HG03066 (cell line): ENCODE data around the gene BRSK2.
"Not testable (repeated sequence)": the region's sequence is repeated elsewhere in the genome, so short reads cannot be mapped to it uniquely, and the experiment has no call there.

Experiments used
- ATAC-seq: cut with Tn5 transposase; IDR thresholded peaks from one replicate; pipeline ENCODE4 v1.9.1; 2021; ENCODE audit warnings: low read depth; ENCODE audit not compliant: unreplicated experiment

The BRSK2 gene

DNA sequence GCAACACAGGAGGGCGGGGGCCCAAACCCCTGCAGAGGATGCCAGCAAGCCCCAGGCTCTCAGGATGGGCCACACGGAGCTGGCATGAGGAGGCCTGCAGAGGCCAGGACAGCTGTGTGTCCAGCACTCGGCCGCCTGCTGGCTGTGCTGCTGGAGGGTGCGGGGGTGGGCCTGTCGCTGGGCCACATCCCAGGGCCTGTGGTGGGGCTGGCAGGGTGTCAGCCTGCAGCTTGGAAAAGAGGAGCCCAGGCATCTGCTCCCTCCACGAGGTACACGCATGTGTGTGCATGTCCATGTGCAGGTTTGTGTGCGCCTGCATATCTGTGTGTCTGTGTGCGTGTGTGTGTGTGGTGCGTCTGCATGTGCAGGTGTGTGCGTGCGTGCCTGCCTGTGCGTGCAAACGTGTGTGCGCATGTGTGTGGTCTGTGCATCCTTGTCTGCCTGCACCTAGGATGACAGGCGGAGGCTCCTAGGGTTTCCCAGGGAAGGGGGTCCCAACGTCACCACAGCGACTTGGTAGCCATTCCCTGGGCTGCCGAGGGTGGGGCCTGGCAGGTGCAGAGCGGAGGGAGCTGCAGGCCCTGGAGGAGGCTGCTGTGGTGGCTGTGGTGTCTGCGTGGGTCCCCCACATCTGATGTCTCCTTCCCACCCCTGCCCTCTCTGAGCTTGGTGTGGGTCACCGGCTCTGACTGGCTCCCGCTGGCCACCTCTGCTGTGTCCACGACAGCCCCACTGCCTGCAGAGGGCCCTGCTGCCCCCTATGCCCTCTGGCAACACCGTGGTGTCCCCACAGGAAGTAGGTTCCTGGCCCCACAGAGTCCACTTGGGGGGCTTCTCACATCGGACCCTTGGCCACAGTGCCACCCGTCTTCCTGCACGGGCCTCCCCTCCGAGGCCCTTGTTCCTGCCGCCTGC, 17.1 kb downstream of the BRSK2 start:
- ATAC-seq, result no peak

DNA sequence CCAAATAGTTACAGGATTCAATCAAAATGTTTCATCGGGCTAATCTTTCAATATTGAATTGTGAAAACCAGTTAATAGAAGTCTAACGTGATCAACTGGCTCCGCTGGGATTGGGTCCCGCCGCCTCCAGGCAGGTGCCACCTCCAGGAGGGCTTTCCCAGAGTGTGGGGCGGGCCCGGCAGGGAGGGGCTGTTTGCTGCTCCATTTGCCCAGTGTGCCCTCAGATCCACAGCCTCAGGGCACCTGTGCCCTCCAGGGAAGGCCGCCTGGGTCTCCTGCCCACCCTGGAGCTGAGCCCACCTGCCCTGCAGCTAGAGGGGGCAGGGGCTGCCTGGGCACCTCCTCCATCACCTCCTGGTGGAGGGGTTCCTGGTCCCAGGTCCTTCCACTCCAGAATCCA, 17.9 kb downstream of the BRSK2 start:
- no peak for ATAC-seq

DNA sequence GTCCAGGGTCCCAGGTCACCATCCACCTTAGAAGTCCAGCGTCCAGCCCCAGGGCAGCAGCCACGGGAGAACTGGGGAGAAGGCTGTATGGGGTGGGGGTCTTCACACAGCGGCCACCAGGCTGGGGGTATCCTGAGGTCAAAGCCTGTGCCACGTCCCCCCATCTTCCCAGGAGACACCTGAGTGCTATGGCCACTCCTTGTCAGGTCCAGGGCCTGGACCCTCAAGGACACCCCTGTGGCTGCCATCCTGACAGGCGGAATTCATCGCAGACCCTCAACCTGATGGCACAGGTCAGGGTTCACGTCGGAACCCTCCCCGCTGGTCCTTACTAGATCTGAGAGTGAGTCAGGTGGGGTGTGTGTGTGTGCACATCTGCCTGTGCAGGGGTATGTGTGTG, 18.6 kb downstream of the BRSK2 start:
- no peak for ATAC-seq

DNA sequence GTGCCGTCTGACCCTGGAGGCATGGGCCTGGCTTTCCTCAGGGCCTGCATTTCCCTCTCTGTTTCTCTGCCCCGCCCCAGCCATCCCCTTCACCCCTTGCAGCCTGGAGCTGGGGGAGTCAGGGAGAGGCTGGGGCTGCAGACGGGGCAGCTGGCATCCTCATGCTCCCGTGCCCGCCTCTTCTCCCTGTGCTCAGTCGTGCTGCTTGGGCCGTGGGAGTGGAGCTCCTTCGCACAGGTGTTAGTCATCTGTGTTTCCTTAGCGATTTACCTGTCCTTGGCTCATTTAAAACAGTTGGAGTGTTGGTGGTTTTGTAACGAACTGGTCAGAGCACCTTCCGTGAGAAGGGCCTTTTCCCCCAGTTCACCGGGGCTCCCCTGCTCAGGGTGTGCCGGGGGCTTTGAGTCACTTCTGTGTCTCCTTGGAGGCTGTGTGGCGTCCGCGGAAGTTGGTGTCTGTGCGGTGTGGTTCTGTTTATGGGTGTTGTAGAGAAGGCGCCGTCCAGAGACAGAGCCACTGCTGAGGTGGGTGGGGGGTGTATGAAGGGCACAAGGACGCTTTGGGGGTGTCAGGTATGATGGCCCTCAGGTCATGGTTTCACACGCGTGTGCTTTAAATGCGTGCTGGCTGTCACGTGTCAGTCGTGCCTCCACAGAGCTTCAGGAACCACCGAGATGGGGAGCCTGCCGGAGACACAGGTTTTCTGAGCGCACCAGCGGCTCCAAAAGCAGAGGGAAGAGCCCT, 19.5 kb downstream of the BRSK2 start:
- no peak for ATAC-seq

DNA sequence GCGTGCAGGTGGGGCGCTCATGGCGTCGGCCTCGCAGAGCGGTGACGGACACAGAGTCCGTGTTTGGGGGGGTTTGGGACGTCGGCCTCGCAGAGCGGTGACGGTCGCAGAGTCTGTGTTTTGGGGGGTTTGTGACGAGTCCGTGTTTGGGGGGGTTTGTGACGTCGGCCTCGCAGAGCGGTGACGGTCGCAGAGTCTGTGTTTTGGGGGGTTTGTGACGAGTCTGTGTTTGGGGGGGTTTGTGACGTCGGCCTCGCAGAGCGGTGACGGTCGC, 20.1 kb downstream of the BRSK2 start:
- not testable (repeated sequence) for ATAC-seq

DNA sequence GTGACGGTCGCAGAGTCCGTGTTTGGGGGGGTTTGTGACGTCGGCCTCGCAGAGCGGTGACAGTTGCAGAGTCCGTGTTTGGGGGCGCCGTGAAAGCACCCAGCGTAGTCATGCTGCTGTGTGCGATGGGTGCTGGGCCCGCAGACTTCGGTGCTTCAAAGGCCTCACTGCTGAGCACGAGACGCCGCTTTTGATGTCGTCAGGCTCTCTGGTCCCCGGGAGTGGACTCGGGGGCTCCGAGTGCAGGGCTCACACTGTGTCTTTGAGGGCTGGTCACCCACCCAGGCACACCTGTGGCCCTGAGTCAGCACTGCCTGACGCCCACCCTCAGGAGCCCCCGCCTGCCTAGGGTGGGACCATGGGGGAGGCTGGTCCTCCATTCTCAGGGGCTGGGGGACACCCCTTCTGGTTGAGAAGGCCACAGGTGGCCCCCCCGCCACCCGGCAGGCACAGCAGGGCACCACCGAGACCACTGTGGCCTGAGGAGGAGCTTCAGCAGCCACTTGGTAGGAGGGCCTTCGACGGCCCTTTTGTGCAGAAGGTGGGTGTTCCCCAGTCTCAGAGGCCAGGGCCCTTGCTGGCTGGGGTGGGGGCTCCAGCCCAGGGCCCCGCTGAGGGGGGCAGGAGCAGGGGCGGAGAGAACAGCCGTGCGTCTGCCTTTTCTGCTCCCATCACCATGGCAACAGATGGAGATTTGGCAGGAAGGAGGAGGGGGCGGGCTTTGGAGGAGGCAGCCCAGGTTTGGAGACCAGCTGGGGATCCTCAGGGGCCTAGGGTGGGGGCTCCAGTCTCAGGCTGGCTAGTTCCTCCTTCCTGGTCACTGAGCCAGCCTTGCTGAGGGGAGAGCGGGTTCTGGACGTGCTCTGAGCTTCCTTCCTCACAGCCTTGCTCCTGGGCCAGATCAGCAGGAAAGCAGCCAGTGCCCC, 20.9 kb downstream of the BRSK2 start:
- no peak for ATAC-seq

DNA sequence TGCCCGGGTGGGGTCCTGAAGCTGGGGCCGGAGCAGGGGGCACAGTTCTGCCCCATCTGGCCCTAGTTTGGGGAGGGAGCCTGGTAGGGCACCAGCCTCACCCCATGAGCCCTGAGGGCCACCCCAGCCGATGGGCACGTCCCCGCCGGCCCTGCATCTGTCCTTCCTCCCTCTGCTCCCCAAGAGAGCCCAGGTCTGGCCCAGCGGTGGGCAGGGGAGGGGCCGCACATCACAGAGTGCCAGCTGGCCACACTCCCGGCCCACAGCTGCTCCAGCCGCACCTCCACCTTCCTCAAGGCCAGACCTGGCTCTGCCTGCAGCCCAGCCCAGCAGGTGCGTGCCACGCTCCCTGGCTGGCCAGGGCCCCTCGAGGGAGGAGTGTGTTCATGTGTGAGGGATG, 21.6 kb downstream of the BRSK2 start:
- ATAC-seq, result no peak

DNA sequence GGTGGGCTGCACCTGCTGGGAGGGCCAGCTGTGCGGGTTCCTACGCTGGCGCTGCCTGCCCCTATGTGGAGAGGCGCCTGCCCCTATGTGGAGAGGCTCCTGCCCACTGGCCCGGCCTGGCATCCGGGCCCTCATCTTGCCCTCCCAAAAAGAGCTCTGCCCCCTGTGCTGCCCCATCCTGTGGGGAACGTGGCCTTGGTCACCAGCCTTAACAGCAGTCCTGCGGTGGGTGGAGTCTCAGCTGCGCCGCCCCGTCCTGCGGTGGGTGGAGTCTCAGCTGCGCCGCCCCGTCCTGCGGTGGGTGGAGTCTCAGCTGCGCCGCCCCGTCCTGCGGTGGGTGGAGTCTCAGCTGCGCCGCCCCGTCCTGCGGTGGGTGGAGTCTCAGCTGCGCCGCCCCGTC, 22.0 kb downstream of the BRSK2 start:
- not testable (repeated sequence) for ATAC-seq

DNA sequence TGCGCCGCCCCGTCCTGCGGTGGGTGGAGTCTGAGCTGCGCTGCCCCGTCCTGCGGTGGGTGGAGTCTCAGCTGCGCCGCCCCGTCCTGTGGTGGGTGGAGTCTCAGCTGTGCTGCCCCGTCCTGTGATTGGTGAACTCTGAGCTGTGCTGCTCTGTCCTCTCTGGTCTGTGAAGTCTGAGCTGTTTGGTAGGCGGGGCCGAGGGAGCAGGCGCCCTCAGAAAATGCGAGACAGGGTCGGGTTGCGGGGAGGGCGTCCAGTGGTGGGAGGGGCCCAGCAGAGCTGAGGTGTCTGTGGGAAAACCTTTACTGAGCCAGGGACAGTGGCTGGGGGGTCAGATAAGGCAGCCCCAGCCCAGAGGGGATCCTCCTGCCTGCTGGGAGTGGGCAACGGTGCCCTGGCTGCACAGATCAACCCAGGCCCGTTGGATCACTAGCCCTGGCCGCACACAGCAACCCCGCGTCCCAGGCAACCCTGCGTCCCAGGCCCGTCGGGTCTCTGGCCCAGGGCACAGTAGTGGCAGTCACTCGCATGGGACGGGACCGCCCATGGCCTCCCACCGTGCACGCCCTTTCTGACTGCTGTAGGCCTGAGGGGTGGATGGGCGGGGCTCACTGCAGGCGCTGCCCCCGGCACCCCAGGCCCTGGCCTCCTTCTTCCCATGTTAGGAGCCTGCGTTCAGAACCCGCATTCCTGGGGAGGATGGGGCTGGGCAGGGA, 22.8 kb downstream of the BRSK2 start:
- ATAC-seq, result no peak

GRCh38 chr11:1414650-1415049, 24.9 kb downstream of the BRSK2 start:
- ATAC-seq, result no peak

GRCh38 chr11:1415631-1416030, 25.9 kb downstream of the BRSK2 start:
- no peak for ATAC-seq

- not testable (repeated sequence) for ATAC-seq
Measured at GRCh38 chr11:1418192-1418795, 28.6 kb downstream of the BRSK2 start.

DNA sequence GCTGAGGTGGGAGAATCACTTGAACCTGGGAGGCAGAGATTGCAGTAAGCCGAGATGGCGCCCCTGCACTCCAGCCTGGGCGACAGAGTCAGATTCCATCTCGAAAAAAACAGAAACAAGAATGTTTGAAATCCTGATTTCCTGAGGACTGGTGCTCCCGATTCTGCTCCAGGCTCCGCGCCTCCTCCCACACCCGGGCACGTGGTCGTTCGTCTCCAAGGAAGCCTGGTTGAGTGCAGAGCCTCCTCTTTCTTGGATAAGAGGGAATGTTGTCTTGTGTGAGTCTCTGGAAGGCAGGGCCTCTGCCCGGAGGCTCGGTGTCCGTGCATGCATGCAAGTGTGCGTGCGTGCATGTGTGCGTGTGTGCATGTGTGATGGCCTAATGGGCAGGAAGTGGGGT, 30.1 kb downstream of the BRSK2 start:
- no peak for ATAC-seq

GRCh38 chr11:1421291-1421690, 31.6 kb downstream of the BRSK2 start:
- ATAC-seq, result no peak

- ATAC-seq, result no peak
Measured at GRCh38 chr11:1422481-1422880, 32.7 kb downstream of the BRSK2 start.

- ATAC-seq, result no peak
Measured at GRCh38 chr11:1422981-1423380, 33.2 kb downstream of the BRSK2 start.

- not testable (repeated sequence) for ATAC-seq
Measured at GRCh38 chr11:1423406-1423805, 33.7 kb downstream of the BRSK2 start.

DNA sequence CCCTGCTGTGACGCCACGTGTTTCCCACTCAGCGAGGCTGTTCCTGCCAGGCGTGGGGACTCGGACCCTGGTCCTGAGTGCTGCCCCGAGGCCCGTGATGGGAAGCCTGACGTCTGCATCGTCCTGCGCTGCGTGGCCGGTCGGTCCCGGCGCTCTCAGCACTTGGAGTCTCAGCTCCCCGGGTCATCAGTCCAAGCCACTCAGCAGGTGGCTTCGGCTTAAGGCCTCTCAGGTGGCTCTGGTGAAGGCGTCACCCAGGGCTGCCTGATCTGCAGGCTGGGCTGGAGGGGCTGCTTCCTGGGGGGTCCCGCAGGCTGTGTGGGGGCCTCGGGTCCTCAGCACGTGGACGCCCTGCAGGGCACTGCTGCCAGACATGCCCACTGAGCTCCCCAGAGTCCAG, 35.3 kb downstream of the BRSK2 start:
- no peak for ATAC-seq

DNA sequence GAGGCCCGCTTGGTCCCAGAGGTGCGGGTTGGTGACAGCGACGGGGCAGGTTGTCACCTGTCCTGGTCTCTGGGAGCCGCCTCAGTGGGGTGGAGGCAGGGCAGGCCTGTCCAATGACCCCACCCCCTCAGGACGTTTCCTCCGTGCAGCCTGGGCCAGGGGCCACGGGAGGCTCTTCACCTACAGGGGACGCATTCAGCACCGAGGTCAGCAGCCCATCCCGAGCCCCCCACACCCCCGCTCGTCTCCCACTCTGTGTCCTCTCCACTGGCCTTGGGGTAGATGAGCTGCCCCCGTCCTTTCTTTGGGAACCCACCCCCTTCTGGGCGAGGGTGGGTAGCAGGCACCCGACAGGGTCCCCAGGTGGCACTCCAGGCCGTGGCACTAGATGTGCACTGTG, 35.7 kb downstream of the BRSK2 start:
- no peak for ATAC-seq

- no peak for ATAC-seq
Measured at GRCh38 chr11:1428762-1429316, 39.1 kb downstream of the BRSK2 start.
